ENCODE measurements around the gene NUP43.
"Not testable (repeated sequence)": the region's sequence is repeated elsewhere in the genome, so short reads cannot be mapped to it uniquely, and the experiment has no call there.

Gene NUP43

DNA sequence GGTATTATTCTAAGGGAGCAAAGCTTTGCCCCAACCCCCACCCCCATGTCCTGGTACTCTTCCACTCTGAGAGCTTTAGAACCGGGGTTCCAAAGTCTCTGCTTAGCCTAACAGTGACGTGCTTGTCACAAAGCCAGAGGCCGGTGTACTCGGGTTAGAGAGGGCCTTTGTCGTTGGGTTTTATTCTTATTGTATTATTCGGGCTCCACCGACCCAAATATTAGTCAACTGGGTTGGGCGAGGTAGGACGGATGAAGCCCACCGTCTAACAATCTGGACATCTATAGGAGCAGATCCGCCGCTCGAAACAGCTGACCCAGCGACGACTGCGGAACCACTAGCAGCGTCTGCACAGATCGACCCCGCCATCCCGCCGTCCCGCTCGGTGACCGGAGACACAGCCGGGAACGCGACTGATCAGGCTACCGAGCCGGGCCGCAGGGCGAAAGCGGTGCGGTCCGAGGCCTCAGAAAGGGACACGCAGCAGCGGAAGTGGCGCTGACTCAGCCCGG lies 2.8 kb upstream of the NUP43 start:
- ATAC-seq: not testable (repeated sequence)

DNA sequence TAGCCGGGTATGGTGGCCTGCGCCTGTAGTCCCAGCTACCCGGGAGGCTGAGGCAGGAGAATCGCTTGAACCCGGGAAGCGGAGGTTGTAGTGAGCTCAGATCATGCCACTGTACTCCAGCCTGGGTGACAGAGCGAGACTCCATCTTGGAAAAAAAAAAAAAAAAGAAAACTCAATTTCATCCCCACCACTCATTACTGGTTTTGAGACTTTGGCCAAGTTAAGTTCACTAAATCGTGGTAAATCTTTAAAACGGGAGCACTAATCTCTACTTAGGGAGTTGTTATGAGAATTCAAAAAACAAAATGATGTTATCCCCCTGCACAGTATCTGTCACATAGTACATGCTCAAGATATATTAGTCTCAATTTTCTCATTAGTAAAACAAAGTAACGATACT lies 1.1 kb downstream of the NUP43 start:
- ATAC-seq: not testable (repeated sequence)

DNA sequence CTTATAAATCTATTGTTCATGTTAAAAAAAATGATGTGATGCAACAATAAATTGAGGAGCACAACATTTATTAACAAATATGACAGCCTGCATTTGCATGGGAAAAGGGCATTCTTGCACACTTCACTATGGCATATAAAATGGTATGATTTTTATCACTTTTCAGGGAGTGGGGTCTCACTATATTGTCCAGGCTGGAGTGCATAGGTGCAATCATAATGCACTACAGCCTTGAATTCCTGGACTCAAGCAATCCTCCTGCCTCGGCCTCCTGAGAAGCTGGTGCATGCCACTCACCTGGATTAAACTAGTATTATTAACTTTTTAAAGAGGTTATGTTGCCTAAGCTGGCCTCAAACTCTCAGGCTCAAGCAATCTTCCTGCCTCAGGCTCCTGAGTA lies 11.4 kb downstream of the NUP43 start:
- no peak for ATAC-seq

- ATAC-seq: no peak
Observed at GRCh38 chr6:149733089-149733720, 13.1 kb downstream of the NUP43 start.

- no peak for ATAC-seq
Observed at GRCh38 chr6:149729824-149730223, 16.5 kb downstream of the NUP43 start.

DNA sequence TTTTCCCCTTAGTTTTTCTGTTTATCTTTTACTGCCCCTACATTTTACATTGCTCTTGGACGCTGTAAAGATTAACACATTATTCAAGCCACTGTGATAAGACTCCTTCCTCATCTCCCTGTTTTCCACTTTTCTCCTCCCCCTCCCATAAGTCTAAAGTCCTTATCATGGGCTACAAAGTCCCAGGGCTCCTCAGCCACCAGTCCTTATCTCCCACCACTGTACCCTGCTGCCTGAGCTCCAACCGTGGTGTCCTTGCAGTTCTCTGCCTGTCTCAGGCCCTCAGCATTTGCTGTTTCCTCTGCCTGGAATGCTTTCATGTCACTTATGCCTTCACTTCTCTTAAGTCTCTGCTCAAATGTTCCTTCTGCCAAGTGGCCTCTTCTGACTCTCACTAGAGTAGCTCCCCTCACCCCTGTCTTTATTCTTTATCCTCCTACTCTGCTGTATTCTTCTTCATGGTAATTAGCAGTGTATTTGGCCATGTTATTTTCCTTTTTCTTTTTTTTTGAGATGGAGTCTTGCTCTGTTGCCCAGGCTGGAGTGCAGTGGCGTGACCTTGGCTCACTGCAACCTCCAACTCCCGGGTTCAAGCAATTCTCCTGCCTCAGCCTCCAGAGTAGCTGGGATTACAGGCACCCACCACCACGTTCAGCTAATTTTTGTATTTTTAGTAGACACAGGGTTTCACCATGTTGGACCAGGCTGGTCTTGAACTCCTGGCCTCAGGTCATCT lies 17.7 kb downstream of the NUP43 start:
- ATAC-seq: no peak

GRCh38 chr6:149727793-149728498 lies 18.4 kb downstream of the NUP43 start:
- no peak for ATAC-seq

DNA sequence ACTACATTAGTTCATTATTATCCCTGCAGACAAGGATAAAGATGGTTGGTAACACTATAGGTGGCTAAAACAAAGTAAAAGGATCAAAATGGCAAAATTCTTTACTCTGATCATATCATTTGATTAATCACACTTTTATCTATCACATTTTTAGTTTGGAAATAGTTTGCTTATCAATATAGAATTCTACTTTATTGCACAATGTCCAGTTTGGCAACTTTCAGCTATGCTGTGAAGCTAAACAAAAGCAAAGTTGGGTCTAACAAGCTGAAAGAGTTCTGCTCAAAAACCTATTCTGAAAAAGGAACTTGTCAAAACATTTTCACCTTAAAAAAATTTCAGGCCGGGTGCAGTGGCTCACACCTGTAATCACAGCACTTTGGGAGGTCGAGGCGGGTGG lies 20.5 kb downstream of the NUP43 start:
- no peak for ATAC-seq

DNA sequence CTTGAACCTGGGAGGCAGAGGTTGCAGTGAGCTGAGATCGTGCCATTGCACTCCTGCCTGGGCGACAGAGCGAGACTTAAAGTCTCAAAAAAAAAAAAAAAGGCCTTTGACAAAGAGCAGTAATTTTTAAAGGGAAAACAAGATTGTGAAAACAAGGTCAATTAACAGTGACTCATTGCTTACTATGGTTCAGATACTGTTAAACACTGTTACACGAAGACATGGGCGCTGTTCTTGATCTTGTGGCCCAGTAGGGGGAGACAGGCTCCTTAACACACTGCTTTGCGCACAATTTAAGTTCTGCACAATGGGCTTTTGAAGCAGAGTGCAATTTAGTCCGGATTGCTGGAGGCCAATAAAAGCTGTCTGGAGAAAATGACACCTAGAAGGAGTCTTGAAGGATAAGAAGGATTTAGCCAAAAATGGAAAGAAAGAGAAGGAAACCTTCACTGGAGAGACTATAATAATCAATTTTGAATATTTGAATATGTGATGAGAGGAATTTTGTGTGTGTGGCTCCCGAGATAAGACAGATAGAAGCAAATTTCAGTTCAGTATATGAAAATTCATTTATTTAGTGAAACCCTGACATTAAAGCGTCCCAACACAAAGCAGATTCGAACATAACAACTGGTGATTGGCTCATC lies 22.4 kb downstream of the NUP43 start:
- peak; percentile 93 to 99 for ATAC-seq

DNA sequence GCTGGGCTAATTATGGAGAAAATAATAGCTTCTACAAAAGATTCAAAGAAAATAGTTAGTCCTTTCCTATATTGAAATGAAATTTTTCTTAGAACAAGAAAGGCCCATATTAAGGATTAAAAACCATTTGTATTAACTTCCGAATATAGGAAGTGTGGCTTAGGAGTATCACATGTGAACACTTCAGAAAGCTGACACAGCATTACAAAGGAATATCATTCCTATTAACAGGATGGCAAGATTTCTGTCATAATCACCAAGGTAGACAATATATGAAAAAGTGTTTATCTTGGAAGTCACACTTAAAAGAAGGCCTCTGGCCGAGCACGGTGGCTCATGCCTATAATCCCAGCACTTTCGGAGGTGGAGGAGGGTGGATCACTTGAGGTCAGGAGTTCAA lies 23.1 kb downstream of the NUP43 start:
- ATAC-seq: no peak

DNA sequence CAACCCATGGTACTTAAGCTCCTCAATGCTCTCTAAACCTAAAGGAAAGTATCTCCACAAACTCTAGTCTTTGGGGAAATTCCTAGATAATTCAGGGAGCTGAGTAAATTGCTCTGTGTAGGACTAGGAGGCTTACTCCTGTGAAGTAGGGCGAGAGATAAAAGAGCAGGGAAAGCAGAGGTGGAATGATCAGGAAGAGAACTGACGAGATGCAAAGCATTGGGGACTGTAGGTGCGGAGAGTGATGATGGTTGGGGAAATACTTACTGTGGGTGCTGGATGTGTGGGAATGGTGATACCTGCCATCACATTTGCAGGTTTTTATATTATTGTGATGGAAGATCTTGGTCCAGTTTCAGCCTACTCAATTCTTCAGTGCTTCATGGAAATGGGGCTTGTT lies 26.8 kb downstream of the NUP43 start:
- ATAC-seq: no peak

DNA sequence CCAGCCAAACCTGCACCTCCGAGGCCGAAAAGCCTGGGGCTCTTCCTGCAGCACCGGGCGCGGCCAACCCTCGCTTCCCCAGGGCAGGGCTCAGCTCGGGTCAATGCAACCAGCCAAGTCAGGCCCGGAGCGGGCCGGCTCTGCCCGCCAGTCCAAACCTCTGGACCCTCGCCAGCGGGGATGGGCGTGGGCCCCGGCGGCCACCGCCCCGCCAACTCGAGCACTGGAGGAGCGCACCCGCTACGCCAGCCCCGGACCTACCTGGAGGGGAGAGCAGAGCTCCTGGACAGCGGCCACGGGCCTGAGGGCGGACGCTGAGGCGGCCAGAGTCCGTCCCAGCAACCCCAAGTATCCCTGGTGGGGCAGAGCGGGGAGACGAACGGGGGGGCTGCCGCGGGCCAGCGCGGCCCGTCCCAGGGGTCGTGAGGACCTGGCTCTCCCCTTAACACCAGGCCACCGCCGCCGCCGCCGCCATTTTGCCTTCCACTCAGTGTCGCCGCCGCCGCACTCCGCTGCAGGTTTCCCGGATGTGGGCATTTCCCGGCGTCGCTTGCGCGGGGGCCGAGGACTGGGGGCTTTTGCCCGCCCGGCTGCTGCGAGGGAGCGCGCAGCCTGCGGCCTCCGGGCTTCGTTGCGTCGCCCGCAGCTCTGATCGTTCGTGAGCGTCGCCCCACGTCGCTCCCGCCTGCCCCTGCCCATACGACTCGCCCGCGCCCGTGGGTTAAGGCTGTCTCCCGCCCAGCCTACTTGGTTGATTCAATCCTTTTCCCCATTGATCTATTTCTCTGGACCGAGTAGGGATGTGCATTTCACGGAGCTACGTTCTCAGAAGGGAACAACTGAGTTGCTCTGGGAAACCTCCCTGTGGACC lies 28.5 kb downstream of the NUP43 start, which contains the start of gene LATS1:
TSS of gene LATS1 (minus strand) at position 514 of the 871 bp plus-strand sequence. CDS start 15,975 bp downstream, outside the sequence.
- ATAC-seq: peak; percentile 95 to 96

- no peak for ATAC-seq
Observed at GRCh38 chr6:149717255-149717587, 29.1 kb downstream of the NUP43 start.

DNA sequence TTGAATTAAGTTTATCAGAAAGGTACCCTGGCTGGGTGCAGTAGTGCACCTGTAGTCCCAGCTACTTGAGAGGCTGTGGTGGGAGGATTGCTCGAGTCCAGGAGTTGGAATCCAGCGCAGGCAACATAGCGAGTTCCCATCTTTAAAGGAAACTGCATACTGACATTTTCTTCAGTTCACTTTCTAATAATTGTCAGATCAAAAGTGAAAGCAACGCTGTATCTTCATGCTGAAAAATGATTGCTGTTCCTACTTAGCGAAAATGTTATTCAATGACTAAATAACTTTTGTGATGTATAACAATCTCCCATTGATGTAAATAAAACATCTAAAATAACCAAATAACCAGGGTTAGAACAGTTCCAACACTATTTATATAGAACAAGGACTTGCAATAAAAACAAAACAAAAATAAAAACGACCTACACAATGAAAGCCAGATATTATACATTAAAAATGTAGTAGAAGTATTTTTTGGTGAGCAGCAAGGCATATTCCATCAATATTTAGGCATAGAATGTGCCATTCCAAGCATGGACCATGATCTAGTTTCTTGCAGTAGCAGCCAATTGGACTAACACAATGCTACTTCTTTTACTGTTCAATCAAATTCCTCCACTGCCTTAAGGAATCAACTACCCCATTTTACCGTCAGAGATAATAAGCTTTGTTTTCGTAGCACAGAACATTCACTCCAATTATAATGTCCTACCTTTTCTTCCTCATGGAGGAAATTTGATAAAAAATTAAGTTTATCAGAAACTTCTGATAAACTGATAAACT lies 30.0 kb downstream of the NUP43 start:
- no peak for ATAC-seq

DNA sequence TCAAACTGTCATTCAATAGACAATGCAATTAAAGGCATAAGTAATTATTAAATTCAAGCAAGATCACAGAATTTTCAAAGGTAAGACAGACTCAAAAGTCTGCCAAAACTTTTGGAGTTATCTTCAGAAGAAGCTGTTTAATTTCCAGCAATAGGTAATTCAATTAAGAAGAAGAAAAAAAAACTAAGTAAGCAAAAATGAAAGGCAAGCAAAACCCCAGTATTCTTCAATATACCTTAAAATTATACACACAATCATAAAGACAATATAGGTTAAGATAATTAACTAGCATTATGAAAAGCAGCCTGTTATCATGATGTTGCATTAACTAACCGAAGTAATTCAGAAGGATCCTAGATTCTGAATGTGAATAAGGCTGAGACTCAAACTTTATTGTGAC lies 31.9 kb downstream of the NUP43 start:
- no peak for ATAC-seq

- no peak for ATAC-seq
Observed at GRCh38 chr6:149711711-149712110, 34.6 kb downstream of the NUP43 start.

GRCh38 chr6:149701714-149702113 lies 44.6 kb downstream of the NUP43 start:
- no peak for ATAC-seq

DNA sequence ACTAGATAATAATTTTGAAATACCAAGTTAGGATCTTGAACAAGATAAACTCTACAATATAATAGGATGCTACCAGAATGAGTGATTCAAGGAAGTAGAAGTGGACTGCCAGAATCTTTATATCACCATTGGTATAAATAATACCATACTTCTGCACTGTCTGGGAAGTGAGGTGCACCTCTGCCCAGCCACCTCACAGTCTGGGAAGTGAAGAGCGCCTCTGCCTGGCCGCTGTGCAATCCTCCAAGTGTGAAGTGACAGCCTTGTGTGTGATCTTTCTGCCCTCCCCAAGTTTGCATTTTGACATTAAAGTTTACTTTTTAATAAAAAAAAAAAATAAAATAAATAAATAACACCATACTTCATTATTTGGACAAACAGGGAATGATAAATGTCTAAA lies 47.2 kb downstream of the NUP43 start:
- no peak for ATAC-seq

DNA sequence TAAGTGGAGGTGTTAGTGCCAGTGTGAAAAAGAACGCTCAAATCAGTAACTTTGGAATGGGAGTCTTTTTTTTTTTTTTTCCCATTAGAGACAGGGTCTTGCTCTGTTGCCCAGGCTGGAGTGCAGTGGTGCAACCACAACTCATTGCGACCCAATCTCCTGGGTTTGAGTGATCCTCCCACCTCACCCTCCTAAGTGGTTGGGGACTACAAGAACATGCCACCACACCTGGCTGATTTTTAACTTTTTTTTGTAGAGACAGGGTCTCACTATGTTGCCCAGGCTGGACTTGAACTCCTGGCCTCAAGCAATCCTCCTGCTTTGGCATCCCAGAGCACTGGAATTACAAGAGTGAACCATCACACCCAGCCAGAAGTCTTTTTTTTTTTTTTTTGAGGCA lies 48.2 kb downstream of the NUP43 start:
- no peak for ATAC-seq

DNA sequence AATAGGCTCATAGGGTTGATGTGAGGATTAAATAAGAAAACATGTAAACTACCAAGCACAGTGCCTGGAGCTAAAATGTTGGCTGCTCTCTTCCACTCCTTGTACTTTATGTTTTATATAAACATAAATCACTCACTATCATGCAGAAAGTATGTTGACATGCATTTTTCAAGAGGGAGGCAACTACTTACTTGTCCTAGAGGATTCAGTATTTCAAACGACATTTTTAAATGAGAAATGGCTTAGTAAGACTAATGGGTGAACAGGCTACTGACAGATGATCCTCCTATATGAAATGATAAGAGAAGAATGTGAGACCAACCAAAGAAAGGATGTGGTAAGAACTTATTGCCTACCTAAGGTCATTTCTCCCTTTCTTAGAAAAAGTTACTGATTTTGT lies 49.4 kb downstream of the NUP43 start:
- no peak for ATAC-seq

GRCh38 chr6:149694921-149695320 lies 51.4 kb downstream of the NUP43 start:
- ATAC-seq: no peak
